Immature natural killer cell (primary cell): ENCODE measurements around the gene CIAO1. TPM values are rescaled to one million over a fixed set of nuclear protein-coding genes. Genes with fewer than 3 reads are reported as not detected.
A peak's percentile ranks its signal among the peaks of the same experiment; 100 is the strongest.
"Not testable (repeated sequence)": the region's sequence is repeated elsewhere in the genome, so short reads cannot be mapped to it uniquely, and the experiment has no call there.

Source experiments
- DNase-seq, 3 donors: peaks; one replicate each; pipeline ENCODE4 v3.0.0; 2022; ENCODE audit warnings: mixed read lengths in 1 of 3
- H3K27ac Mint-ChIP-seq, 6 donors: one replicate each; pipeline ENCODE4 v1.8.0; 2020; ENCODE audit warnings: mixed read lengths in 6 of 6, mild to moderate bottlenecking in 5 of 6, inconsistent platforms in 4 of 6, moderate library complexity in 3 of 6
- H3K27me3 Mint-ChIP-seq, 3 donors: one replicate each; pipeline ENCODE4 v1.8.0; 2020 to 2021; ENCODE audit warnings: low read depth in 3 of 3, mild to moderate bottlenecking in 3 of 3, mixed read lengths in 3 of 3, moderate library complexity in 3 of 3, inconsistent platforms in 1 of 3
- H3K36me3 Mint-ChIP-seq, 3 donors: one replicate each; pipeline ENCODE4 v1.8.0; 2020; ENCODE audit warnings: mixed read lengths in 3 of 3, inconsistent platforms in 2 of 3, mild to moderate bottlenecking in 2 of 3
- H3K4me1 Mint-ChIP-seq, 2 donors: one replicate each; pipeline ENCODE4 v1.8.0; 2020; ENCODE audit warnings: inconsistent platforms in 2 of 2, mild to moderate bottlenecking in 2 of 2, mixed read lengths in 2 of 2, moderate library complexity in 1 of 2
- H3K4me3 Mint-ChIP-seq, 5 donors: one replicate each; pipeline ENCODE4 v1.8.0; 2020; ENCODE audit warnings: mild to moderate bottlenecking in 5 of 5, mixed read lengths in 5 of 5, inconsistent platforms in 3 of 5, moderate library complexity in 3 of 5
- H3K9me3 Mint-ChIP-seq, 6 donors: one replicate each; pipeline ENCODE4 v1.8.0; 2020; ENCODE audit warnings: mild to moderate bottlenecking in 6 of 6, mixed read lengths in 6 of 6, inconsistent platforms in 4 of 6, moderate library complexity in 3 of 6
- polyA plus RNA-seq, 3 donors: library from polyadenylated mRNA; unstranded; fragments of 300-500 nt; fragmentation: Illumina TruSeq; gene quantifications; one replicate each; pipeline ENCODE4 v1.2.3, GENCODE V29; 2021

CIAO1 gene
- polyA plus RNA-seq, 3 donors from 2014 or later: 92.2 to 142 (median 134) TPM

DNA sequence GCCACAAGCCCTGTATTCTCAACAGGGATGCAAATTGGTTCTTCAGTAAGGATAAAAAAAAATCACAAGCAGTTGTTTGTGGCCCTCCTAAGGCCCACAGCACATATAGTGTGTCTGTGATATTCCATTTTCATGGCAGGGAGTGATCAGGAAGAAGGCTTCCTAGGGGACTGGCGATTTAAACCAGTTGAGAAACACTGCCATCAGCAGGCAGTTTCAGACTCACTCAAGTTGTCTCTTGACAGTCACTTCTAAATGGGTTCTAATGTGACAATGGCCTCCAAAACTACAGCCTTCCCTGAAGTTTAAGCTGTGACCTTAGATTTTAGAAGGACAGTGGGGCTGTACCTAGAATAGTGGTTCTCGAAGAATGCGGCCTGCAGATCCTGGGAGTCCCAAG is 6.0 kb downstream of the CIAO1 start:
- Mint-ChIP-seq H3K4me1 (peaks cover 23 to 26% of the 10 kb centered on the region in 2 donors), H3K9me3 (no peaks in the 10 kb centered on the region), H3K36me3 (peaks cover 10 to 51% (median 20%) of the 10 kb centered on the region in 3 donors), H3K27me3 (peaks cover 0 to 7% (median 2%) of the 10 kb centered on the region in 3 donors), H3K4me3 (no peak overlapping the region), H3K27ac (peak overlapping the region in 2 of 6 donors; percentile 4 to 40)
- DNase-seq: no peak

DNA sequence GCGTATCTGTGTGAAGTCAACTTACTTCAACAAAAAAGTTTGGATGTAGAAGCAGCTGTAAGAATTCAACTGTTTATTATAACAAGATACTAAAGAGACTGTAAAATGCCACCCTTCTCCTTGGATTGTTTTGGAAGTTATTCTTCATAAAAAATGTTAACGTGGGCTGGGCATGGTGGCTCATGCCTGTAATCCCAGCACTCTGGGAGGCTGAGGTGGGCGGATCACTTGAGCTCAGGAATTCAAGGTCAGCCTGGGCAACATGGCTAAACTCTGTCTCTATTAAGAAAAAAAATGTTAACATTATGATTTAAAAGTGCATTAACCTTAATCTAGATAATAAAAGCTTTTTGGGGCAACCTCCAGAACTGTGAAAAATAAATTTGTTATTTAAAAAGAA is 7.7 kb downstream of the CIAO1 start:
- Mint-ChIP-seq H3K4me3 (no peak overlapping the region), H3K9me3 (no peaks in the 10 kb centered on the region), H3K27ac (peak overlapping the region in 1 of 6 donors; percentile 6), H3K27me3 (peaks cover 0 to 4% (median 3%) of the 10 kb centered on the region in 3 donors), H3K4me1 (peaks cover 7 to 10% of the 10 kb centered on the region in 2 donors), H3K36me3 (peaks cover 11 to 62% (median 24%) of the 10 kb centered on the region in 3 donors)
- no peak for DNase-seq

DNA sequence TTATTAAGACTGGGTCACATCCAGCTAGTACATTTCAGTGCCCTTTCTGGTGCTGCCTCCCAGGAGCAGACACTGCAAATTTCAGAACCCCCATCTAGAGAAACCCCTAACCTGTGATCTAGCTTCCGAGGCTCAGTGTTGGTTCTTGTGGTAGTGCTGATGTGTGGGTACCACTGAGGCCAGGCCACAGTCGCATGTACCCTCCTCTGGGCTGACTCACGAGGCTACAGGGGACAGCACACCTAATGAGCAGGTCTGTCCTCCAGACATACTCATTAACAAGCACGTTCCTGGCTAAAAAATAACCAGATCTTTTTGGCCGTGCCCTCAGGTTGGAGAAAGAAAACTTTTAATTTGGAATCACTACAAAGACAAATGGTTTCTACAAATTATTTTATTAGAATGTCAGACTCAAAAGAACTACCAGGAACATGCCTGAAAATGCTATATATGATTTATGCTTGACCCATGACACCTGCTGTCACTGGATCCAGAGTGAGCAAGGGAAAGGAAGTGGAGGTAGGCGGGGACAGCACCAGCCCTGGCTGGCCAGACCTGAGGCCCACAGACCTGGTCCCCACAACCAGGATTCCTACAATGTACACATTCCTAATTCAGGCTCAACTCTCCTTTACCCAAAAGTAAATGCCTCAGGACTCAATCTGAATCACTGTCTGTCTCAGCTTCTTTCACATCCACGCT is 8.5 kb downstream of the CIAO1 start:
- Mint-ChIP-seq H3K4me1 (peaks cover 2 to 6% of the 10 kb centered on the region in 2 donors), H3K27me3 (peaks cover 0 to 4% (median 3%) of the 10 kb centered on the region in 3 donors), H3K36me3 (peaks cover 14 to 67% (median 29%) of the 10 kb centered on the region in 3 donors), H3K4me3 (no peak overlapping the region), H3K27ac (peak overlapping the region in 4 of 6 donors; percentile 6 to 53 (median 38)), H3K9me3 (no peaks in the 10 kb centered on the region)
- no peak for DNase-seq

DNA sequence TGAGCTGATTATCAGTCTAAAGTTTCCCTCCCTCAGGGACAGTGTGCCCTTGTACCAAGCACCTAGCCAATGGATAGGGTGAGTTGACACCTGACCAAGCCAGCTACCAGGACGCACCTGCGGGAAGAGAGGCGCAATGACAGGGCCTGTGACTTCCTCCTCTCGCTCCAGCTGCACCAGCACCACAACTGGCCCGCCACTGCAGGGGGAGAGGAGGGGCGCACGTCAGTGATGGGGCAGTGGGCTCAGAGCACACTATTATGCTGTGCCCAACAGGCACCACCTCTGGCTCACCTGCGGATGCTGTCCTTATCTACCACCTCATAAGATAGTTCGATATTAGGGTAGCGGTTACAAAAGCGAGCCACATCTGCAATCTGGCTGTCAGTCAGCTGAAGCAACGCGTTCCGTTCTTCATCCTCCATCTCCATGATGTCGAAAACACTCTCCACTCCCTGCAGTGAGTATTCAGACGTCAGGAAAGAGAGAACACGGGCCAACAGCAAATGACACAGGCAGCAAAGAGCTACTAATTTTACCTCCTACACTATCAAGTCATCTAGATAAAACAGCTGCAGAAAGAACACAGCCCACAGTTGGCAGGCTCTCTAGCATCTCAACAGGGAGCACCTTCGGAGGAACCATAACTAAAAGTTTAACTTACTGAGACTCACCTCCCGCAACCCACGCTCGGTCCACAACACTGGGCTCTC is 10.9 kb downstream of the CIAO1 start:
- Mint-ChIP-seq H3K36me3 (peaks cover 14 to 64% (median 28%) of the 10 kb centered on the region in 3 donors), H3K4me3 (no peak overlapping the region), H3K4me1 (no peaks in the 10 kb centered on the region), H3K9me3 (no peaks in the 10 kb centered on the region), H3K27me3 (peaks cover 0 to 4% (median 0%) of the 10 kb centered on the region in 3 donors), H3K27ac (no peak overlapping the region)
- no peak for DNase-seq

DNA sequence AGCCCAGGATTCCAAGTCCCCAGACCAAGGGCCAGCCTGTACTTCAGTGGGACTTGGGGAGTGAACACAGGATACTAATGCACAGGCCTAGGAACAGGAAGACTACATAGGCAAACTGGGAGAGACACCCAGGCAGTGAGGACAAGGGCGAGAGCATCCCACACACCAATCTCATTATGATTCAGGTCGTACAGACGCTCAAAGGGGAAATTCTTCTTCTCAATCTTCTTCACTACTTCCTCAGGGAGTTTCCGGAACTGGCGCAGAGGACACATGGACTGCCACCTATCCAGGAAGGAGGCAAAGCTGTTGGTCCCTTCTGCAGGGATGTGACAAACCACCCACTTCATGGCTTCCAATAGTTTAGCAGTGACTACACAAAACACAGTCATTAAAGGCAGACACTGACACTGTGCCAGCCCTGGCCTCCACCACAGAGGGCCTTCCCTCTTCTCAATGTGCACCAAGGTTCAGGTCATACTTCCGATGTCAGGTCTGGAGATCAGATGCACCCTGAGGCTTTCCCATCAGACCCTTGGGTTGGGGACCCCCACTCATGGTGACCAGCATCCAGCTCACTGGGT is 21.3 kb downstream of the CIAO1 start:
- Mint-ChIP-seq H3K36me3 (peaks cover 25 to 79% (median 49%) of the 10 kb centered on the region in 3 donors), H3K4me1 (no peaks in the 10 kb centered on the region), H3K27ac (peak overlapping the region in 1 of 6 donors; percentile 56), H3K27me3 (peaks cover 3 to 6% (median 5%) of the 10 kb centered on the region in 3 donors), H3K9me3 (peaks cover 0 to 1% (median 0%) of the 10 kb centered on the region in 6 donors), H3K4me3 (no peak overlapping the region)
- DNase-seq: no peak

DNA sequence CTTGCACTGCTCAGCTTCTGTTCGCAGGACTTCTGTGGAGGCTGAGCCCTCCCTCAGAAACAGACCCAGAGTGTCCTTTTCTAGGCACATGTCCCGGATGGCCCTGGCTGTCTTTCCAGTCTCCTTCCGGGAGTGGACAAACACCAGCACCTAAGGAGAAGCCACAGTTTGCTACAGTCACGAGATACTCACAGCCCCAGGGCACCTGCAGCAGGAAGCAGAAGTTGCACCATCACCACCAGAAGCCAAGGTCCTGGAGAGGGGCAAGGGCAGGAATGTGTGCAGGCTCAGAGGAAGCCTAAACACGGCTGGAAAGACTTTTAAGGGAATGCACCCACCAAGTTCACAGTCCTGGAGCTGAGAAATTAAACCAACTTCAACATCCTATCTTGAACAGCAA is 25.7 kb downstream of the CIAO1 start:
- H3K27me3 Mint-ChIP-seq: peaks cover 1 to 5% (median 2%) of the 10 kb centered on the region in 3 donors
- no peak for DNase-seq
- H3K4me1 Mint-ChIP-seq: no peaks in the 10 kb centered on the region
- H3K36me3 Mint-ChIP-seq: peaks cover 41 to 88% (median 48%) of the 10 kb centered on the region in 3 donors
- H3K27ac Mint-ChIP-seq: no peak overlapping the region
- H3K4me3 Mint-ChIP-seq: no peak overlapping the region
- peaks cover 0 to 1% (median 0%) of the 10 kb centered on the region in 6 donors for H3K9me3 Mint-ChIP-seq

DNA sequence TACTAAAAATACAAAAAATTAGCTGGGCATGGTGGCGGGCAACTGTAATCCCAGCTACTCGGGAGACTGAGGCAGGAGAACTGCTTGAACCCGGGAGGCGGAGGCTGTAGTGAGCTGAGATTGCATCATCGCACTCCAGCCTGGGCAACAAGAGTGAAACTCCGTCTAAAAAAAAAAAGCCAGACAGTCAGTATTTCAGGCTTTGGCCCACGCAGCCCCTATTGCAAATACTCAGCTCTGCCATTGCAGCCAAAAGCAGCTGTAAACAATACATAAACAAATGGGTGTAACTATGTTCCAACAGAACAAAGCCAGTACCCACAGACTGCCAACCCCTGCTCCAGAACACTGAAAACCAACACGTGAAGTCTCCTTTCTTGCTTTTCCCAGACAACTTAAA is 28.2 kb downstream of the CIAO1 start:
- DNase-seq, H3K27ac Mint-ChIP-seq, H3K4me3 Mint-ChIP-seq, H3K9me3 Mint-ChIP-seq, H3K4me1 Mint-ChIP-seq, H3K27me3 Mint-ChIP-seq: not testable (repeated sequence)
- H3K36me3 Mint-ChIP-seq: peaks cover 46 to 88% (median 46%) of the 10 kb centered on the region in 3 donors

DNA sequence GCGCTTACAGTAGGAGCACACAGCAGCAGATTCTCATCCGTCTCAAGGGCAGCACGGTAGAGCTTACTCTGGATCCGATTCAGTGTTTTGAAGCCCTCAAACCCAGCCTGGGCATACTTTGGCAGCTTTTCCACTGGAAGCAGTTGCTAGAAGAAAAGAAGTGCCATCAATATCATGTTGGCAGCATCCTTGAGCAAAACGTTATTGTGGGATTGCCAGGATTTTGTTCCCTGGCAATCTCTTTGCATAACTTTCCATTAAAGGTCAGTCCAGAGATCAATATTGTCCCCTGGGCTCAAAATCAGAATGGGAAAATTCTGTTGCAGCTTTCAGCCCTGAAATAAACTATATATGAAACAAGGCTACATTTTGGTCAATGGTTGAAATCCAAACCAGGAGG is 30.9 kb downstream of the CIAO1 start:
- no peak for DNase-seq
- H3K27me3 Mint-ChIP-seq: peaks cover 0 to 7% (median 2%) of the 10 kb centered on the region in 3 donors
- peaks cover 12% of the 10 kb centered on the region in 2 donors for H3K4me1 Mint-ChIP-seq
- H3K9me3 Mint-ChIP-seq: no peaks in the 10 kb centered on the region
- H3K4me3 Mint-ChIP-seq: no peak overlapping the region
- no peak overlapping the region for H3K27ac Mint-ChIP-seq
- H3K36me3 Mint-ChIP-seq: peaks cover 35 to 80% (median 57%) of the 10 kb centered on the region in 3 donors

DNA sequence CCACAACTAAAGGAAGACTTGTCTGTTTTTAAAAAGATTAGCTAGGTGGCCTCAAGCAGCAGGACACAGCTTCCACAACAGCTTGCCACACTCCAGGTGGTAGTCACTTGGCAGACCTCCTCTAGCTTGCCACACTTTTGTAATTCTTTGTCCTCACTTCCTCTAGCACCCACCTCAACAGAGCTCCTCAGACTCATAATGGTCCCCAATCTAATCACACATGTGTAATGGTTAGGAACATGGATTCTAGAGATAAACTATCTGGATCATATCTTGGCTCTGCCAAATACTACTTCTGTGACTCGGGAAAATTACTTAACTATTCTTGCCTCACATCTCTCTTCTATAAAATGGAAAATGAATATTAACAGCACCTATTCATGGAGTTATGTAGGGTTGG is 35.8 kb downstream of the CIAO1 start:
- H3K4me1 Mint-ChIP-seq: peaks cover 55 to 60% of the 10 kb centered on the region in 2 donors
- H3K9me3 Mint-ChIP-seq: no peaks in the 10 kb centered on the region
- H3K27ac Mint-ChIP-seq: peak overlapping the region in 5 of 6 donors; percentile 11 to 66 (median 27)
- no peak overlapping the region for H3K4me3 Mint-ChIP-seq
- H3K36me3 Mint-ChIP-seq: peaks cover 23 to 64% (median 57%) of the 10 kb centered on the region in 3 donors
- H3K27me3 Mint-ChIP-seq: peaks cover 4 to 9% (median 9%) of the 10 kb centered on the region in 3 donors
- no peak for DNase-seq

DNA sequence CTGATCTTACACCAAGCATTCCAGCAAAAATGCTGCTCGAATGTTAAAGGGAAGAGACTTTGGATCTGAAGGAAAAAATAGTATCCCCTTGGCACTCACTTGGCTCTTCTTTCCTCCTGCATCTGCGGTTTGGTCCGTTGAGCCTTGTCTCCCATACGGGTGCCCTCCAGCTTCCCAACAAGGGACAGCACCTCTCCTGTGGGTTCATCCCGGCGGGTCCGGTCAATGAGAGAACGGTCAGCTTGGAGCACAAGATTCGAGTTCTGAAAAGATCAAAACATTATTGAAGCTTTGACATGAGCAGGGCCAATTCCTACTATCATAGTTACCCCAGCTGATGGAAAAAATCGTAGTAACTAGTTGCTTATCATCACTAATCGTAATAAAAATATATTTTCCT is 38.6 kb downstream of the CIAO1 start:
- peak overlapping the region; percentile 93 to 100 (median 98) for H3K27ac Mint-ChIP-seq
- peaks cover 4 to 8% (median 5%) of the 10 kb centered on the region in 3 donors for H3K27me3 Mint-ChIP-seq
- H3K4me1 Mint-ChIP-seq: peaks cover 55 to 60% of the 10 kb centered on the region in 2 donors
- peaks cover 12 to 38% (median 36%) of the 10 kb centered on the region in 3 donors for H3K36me3 Mint-ChIP-seq
- H3K4me3 Mint-ChIP-seq: peak overlapping the region; percentile 97 to 99 (median 98)
- no peak for DNase-seq
- H3K9me3 Mint-ChIP-seq: no peaks in the 10 kb centered on the region

DNA sequence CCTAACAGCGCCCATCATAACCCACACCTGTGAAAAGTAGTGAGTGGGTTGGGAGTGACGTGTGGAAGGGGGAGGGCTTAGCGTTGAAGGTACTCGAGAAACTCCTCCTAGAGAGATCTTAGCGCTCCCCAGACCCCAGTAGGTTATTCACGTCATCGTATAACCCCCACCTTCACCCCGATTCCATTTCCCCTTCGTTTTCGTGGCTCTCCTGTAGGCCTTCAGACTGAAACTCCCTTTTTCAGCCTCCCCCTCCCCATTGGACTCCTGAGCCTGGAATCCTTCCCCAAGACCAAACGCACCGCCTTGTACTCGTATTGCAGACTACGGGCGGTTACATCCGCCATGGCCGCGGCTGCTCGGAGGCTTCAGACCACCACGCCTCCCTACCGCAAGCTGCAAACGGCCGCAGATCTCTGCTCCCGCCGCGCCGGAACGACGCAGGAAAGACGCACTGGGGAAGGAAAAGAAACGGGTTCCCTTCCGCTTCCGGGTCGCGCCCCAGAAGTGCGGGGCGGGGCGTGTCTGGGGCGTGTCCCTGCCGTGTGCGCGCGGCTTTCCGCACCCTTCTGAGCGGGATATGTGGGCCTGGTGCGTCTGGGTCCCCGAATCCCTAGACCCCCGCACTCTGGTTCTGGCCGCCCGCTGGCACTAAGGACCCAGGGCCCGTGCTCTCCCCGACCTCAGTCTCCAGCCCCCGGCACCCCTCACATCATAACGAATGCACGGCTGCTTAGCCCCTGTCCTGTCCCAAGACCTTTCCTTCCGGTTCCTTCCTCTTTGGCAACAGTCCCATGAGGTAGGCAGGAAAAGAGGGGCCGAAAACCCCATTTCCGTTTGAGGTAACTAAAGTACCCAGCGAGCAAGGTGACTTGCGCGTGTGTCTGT is 39.3 kb downstream of the CIAO1 start, which contains the start of gene SNRNP200:
Gene SNRNP200, minus strand, starts transcription at position 456 of the 888 bp plus-strand sequence. Its CDS starts 109 bp downstream, at position 347.
- Mint-ChIP-seq H3K36me3 (peaks cover 12 to 38% (median 36%) of the 10 kb centered on the region in 3 donors), H3K9me3 (no peaks in the 10 kb centered on the region), H3K27ac (peak within 1 kb of the TSS; percentile 93 to 100 (median 98)), H3K4me3 (peak within 1 kb of the TSS; percentile 97 to 99 (median 98)), H3K4me1 (peaks cover 55 to 60% of the 10 kb centered on the region in 2 donors), H3K27me3 (peaks cover 4 to 8% (median 5%) of the 10 kb centered on the region in 3 donors)
- peak; percentile 87 to 90 (median 87) for DNase-seq

DNA sequence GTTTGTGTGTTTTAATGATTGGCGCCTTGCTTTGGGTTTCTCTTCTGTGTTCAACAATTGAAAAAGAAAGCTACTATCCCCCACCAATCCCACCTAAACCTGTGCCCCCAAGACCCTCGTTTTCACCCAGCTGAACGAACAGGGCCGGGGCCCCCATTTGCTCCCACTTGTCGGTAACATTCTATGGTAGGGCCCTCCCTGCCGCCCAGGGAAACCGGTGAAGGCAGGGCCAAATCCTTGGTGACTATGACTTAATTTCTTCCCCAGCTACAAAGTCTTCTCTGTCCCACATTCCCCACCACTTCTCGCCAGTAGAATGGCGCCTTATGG is 39.9 kb downstream of the CIAO1 start:
- H3K27me3 Mint-ChIP-seq: peaks cover 4 to 8% (median 5%) of the 10 kb centered on the region in 3 donors
- H3K9me3 Mint-ChIP-seq: no peaks in the 10 kb centered on the region
- peaks cover 53 to 58% of the 10 kb centered on the region in 2 donors for H3K4me1 Mint-ChIP-seq
- H3K27ac Mint-ChIP-seq: peak overlapping the region; percentile 93 to 100 (median 98)
- H3K4me3 Mint-ChIP-seq: peak overlapping the region; percentile 97 to 99 (median 98)
- H3K36me3 Mint-ChIP-seq: peaks cover 12 to 35% (median 33%) of the 10 kb centered on the region in 3 donors
- DNase-seq: no peak

DNA sequence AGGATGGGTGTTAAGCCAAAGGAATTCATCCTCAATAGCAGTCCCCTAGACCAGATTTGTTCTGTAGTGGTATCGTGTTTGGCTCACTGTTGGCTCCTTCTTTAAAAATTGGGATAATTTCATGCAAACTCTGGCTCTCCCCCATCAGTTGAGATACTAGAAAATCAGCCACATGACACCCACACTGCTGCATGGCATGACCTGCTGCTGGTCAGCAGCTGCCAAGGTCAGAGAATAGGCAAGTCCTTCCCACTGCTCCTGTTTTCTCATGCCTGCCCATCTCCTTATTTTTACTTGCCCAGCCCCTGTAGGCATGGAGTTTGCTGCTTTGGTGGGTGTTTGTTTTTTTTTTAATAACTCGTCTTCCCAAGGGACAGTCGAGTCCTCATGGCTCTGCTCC is 40.3 kb downstream of the CIAO1 start:
- peaks cover 12 to 31% (median 29%) of the 10 kb centered on the region in 3 donors for H3K36me3 Mint-ChIP-seq
- H3K27me3 Mint-ChIP-seq: peaks cover 4 to 8% (median 5%) of the 10 kb centered on the region in 3 donors
- no peaks in the 10 kb centered on the region for H3K9me3 Mint-ChIP-seq
- DNase-seq: no peak
- H3K4me3 Mint-ChIP-seq: peak overlapping the region; percentile 97 to 99 (median 98)
- H3K4me1 Mint-ChIP-seq: peaks cover 48 to 54% of the 10 kb centered on the region in 2 donors
- peak overlapping the region; percentile 93 to 100 (median 98) for H3K27ac Mint-ChIP-seq
